Stimulated activated CD8-positive, alpha-beta memory T cell treated with anti-CD3 and anti-CD28 coated beads, Interleukin-12 subunit alpha, Interleukin-12 subunit beta, amount 100 ng/mL, for 4 hours (primary cell): ENCODE data around the gene AATF.
"Not testable (repeated sequence)": the region's sequence is repeated elsewhere in the genome, so short reads cannot be mapped to it uniquely, and the experiment has no call there.

Experiments
- DNase-seq: peaks from one replicate; pipeline ENCODE4 v3.0.0-alpha.2; 2020; ENCODE audit warnings: low read depth

The AATF gene

DNA sequence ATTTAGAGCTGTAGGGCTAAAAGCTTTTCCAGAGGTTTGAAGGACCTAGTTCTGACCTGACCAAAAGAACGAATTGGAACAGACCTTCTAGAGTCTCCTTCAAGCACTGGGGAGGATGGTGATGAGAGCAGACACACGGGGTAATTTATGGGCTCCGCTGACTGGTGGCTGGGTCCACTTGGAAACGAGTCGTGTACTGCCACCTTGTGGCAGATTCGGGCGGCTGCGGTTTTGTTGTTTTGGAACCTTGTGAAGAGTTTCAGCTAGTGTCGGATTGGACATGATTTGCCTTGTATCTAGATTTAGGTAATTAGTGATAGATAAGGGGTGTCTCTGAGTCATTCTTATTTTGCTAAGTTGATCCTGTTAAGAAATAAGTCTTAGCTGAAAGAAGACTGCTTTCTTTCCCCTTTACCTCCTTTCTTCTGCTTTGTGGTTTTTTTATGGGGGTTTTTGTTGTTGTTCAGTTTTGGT lies 98.9 kb downstream of the AATF start:
- DNase-seq: peak; percentile 60

DNA sequence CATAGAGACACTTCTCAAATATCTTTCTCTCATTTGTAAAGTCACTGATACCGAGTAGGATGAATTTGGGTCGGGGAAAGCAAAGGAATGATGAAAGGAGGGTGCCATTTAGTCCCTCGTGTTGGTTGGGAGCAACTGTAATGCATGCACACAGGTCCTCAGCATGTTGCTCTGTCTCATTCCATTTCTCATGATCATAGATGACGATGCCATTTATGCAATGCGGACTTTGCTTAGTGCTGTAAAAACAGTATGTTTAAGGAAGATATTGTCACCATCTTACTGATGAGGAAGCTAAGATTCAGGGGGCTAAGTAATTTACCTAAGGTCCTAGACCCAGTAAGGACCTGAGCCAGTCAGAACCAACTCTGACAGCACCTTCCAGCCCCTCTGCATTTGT lies 100.1 kb downstream of the AATF start:
- no peak for DNase-seq

DNA sequence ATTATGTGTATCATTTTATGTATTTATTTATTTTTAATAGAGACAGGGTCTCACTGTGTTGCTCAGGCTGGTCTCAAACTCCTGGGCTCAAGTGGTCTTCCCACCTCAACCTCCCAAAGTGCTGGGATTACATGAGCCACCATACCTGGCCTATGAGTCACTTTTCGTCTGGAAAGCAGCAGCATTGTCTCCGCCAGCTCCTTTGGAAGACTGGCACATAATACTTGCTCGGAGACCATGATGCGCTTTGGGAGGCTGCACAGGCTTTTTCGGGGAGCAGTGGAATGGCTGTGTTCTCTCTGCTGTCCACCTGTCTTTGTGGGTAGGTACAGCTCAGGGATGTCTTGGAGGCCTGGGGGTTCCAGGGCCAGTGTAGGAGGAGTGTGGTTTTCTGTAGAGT lies 102.2 kb downstream of the AATF start:
- no peak for DNase-seq

DNA sequence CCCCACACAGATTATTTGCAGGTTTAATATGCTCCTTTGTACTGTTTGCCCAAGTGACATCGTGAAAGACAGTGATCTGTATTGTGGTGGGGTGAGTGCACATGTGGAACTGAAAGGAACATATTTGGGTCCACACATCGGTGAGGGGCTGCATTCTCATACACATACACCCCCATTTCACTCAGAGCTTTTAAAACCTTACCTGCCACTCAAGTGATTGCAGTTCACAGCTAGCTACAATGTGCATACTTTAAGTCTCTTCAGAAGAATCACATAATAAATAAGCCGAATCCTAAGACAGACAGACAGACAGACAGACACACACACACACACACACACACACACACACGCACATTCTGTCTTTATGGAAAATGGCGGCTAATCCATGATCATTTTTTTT lies 102.6 kb downstream of the AATF start:
- no peak for DNase-seq

DNA sequence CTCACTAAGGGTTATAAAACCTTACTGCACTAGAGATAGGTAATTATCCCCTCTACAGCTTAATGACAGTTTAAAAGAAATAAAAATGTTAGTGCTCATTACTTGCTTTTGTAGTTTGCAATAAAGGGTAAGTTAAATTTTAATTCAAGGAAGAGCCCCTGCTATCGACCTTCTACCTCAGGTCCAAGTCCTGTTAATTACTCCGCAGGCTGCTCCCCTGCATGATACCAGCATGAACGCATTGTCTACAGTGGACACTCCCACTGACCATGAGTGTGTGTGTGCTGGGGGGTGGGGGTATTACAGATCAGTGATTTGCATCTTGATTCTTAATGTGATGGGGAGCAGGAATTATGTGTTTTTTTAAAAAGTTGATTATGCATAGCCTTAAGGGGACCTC lies 103.1 kb downstream of the AATF start:
- DNase-seq: no peak

DNA sequence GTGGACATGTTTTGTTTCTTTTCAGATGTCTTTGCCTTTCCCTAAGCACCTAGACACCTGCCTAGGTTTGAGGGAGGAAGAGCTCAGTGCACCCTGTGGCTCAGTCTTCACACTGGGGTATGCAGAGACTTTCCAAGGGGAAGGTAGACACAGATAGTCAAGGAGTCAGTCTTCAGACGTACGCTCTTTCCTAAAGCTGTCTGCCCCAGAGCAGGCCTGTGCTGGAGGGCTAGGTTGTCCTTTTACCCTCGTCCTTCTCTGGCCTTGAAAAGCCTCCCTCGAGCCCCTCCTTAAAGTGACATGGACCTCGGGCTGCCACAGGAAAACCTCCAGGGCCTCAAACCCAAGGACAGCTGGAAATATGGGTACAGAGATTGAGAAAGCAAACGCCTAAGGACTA lies 103.7 kb downstream of the AATF start:
- no peak for DNase-seq

DNA sequence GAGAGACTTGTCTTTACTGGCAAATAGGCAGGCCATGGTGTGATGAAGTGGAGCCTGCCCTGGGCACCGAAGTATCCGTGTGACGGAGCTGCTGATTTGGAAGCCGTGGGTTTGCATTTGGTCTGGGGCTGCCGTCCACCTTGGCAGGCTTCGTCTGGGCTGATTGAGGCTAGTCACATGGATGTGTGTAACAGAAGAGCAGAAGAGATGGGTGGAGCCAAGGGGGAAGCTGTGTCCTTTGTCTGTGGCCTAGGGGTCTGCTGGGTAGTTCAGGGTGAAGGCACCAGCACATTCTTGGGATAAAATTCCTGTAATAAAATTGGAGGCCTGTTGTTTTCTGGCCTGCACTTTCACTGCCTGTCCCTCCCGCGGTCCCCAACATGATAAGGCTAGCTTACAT lies 106.1 kb downstream of the AATF start:
- no peak for DNase-seq

DNA sequence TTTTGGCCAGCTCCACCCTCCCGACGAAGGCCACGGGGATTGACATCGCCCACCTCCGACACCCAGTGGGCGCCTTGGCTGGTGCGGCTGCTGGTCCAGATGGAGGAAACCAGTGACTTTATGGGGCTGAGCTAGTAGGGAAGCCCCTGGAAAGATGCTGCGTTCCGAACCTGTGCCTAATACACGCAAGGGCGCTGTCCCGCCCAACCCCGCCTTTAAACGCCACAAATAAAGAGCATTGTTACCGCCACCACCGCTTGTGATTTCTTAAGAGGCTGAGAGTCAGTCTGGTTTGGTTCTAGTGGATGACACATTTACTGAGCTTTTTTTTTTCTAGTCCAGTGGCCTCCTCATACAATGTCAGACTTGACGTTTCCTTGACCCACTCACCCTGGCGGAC lies 107.9 kb downstream of the AATF start:
- no peak for DNase-seq

DNA sequence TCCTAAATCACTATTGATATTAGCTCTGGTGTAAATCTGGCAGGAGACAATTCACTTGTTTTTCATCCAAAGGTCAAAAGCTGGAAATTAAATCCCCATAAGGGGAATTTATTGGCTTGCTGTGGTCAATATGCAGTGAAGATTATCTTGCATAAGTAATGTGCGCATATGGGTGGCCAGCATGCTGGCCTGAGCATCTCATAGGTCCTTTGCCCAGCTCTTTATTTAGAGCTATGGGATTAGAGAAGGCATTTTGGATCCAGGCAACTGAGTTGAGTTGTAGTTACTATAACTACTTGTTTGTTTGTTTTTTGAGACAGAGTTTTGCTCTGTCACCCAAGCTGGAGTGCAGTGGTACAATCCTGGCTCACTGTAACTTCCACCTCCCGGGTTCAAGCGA lies 110.7 kb downstream of the AATF start:
- DNase-seq: no peak

DNA sequence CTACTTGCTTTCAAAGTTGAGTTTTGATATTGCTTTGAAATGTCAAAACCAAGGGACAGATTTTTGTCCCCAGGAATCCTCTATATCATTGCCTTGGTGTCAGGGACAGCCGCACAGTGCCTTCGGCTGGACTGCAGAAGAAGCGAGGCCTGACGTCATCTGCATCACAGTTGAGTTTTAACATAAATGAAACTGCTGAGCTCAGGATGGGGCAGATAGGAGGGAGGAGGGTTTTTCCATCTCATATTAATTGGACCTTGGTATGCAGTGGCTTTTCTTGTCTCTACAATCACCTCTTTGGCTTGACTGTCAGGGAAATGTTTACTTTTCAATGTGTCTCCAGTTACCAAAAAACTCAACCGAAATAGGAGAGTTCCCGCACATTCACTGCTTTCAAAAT lies 111.3 kb downstream of the AATF start:
- DNase-seq: no peak

DNA sequence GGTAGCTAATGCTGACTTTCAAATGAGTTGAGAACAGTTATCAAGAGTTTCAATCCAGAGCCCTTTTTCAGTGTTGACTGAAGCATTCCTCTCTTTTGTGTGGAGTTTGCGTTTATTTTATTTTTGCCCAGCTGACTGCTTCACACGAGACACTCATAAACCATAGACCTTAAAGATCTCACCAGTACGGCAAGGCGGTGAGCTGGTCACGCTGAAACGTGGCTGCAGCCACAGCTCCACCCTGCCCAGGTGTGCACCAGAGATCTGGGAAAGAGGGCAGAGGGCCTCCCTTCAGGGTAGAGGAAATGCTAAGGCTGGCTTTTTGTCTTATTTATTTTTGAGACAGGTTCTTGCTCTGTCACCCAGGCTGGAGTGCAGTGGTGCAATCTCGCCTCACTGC lies 112.2 kb downstream of the AATF start:
- no peak for DNase-seq

DNA sequence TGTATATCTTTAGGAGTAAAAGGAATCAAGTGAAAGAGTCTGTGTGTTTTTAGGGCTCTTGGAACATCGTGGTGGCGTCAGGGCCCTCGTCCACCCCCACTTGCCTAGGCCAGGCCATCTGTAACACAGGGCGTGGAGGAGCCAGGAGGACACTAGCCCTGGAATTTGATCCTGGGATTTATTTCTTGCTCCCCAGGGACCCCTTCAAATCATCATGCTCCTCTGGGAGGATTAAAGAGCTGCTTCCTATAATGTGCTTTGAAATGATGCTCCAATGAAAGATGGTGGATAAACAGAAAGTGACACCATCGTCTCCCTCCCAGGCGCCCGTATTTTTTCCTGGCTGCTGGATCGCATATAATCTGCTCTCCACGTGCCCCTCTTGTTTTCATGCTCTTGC lies 113.3 kb downstream of the AATF start:
- DNase-seq: no peak

DNA sequence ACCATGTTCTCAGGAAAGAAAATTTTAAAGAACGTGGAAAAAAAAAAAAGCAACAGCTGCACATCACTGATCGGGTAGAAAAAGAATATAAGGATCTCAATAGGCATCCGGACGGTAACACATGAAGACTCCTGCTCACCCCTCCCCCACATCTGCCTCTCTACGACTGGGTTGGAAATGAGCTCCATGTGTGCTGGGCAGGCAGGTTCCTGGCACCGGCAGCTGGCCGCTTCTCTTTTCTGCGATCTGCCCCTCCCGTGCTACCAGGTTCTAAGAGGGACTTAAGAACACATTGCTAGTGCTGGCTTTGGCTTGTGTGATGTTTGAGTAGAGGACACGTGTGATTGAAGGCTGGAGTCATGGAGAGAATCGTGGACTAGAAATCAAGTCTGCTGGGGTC lies 115.5 kb downstream of the AATF start:
- no peak for DNase-seq

DNA sequence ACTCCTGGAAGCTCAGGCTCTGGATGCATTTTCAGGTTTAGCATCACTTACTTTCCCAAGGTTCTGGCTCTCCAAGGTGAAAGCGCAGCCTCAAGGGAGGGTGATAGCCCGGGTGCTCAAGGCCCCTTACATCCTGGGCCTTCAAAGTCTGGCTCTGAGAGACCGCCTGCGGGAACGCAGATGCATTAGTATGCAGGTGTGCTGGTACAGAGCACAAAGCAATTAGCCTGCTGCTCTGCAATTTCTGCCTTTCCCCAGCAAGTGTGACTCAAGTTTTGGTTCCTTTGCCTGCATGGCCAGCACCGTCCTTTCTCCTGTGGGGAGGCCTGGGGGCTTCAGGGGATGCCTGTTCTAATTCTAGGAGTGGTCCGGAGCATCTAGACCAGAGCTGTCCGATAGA lies 116.2 kb downstream of the AATF start:
- DNase-seq: no peak

DNA sequence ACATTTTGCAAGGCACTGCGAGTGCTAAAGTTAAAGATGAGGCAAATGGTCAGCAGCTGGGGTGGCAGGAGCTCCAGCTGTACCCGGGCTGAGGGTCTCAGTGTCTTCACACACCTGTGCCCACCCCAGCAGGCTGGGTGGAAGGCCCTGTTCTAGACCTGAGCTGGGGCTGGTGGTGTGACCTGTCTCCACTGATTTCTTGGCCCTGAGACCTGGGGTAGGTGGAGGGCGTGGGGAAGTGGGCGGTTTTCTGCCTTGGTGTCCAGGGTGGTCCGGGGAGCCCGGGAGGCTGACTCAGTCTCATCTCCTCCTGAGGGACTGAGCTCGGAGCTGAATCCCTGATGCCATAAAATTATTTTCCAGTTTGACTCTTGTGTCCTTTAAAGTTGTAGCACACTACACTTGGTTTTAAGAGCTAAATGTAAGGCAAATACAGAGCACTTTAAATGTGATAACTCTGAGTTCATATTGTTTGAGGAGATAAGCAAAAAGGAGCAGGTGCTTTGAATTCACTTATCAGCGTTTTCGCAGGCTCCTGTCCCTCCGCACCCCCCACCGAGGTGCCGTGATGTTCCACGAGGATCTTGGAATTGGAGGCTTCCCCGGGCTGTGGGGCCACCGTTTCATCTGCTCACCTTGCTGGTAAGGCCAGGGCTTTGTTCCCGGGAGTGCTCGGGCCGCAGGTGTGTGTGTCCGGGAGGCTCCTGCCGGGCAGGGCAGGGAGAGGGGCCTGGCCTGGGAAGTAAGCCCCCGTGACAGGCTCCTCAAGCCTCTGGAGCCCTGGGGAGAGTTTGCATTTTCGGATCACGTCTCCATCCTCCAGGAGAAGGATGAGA lies 117.0 kb downstream of the AATF start:
- DNase-seq: no peak

DNA sequence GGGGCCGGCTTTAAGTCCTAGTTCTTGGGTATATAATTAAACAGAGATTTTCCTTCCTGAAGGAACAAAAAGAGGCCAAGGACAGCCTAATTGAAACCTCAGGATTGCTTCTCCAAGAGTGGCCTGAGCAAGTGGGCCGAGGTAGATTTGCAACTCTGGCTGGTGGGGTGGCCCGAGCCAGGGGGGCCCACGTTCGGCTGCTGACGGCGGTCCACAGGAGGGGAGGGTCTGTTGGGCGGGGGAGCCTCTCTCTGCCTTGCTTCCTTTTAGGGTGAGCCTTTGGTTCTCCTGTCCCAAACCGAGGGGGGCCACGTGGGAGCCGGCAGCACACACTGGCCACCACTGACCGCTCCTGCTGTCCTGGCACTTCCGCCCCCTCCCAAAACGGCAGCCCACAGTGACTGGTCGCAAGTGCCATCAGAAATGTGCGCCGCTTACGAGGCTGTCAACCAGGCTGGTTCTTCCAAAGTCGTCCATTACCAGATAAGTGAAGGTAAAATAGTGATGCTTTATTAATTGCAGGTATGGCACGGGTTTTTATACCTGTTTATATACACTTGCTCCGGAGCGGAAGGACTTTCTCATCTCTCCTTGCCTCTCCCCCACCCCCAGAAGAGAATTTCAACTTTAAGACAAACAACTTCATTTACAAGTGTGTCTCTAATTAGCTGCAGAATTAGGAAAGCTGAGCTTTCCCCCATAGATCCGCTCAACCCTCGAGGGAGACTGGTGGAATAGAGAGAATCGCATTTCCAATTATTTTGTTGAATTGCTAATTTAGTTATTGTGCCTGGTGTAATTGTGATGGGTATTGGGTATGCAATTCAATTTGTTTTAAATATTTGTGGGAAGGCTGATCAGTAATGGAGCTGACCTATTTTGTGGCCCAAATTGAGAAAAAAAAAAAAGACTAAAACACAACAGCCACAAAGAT lies 117.8 kb downstream of the AATF start:
- no peak for DNase-seq

DNA sequence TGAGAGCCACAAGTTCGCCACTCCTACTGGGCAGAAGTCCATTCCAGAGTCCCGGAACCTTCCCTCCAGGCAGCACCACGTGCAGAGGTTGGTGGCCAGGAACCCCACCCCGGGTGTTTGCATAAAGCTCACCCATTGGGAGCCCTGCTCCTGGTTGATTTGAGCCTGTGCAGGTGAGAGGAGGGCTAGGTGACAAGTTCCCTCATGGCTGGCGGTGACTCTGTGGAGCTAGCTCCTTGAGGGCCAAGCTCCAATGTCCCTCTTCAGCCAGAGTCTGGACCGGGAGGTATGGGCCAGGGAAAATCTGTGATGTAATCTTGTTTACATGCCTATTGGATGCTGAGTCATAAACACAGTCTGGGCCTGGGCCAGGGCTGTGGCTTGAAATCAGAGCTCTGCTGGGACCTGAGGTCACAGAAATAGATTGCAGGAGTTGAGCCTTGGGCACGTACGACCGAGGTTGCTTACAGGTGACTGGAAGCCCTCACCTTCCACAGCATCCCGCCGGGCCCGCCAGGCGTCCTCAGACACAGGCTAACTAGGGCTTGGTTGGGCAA lies 118.9 kb downstream of the AATF start:
- DNase-seq: no peak

DNA sequence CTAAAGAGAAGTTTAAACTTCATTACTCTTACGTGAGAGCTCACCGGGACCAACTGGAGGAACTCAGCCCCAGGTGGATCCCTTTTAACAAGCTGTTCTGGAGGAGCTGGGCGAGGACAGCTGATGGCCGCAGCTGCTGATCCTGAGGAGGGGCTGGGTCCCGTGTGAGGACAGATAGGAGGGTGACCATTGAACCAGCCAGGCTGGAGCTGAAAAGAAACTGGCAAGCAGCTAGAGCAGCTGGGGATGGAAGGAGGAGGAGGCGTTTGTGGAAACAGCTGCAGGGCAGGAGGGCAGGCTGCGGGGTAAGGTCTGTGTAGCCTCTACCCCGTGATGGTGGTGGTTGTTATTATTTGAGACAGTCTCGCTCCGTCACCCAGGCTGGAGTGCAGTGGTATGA lies 119.5 kb downstream of the AATF start:
- DNase-seq: no peak

DNA sequence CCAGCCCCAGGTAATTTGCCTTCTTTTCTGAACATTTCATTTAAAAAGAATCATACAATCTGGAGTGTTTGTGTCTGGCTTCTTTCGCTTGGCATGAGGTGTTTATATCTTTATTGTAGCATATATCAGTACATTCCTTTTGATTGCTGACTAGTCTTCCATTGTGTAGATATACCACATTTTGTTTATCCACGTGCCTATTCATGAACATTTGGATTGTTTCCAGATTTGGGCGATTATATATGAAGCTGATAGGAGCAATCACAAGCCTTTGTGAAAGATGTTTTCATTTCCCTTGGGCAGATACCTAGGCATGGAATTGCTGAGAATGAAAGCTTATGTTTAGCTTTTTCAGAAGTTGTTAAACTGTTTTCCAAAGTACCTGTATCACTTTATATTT lies 120.3 kb downstream of the AATF start:
- DNase-seq: no peak

DNA sequence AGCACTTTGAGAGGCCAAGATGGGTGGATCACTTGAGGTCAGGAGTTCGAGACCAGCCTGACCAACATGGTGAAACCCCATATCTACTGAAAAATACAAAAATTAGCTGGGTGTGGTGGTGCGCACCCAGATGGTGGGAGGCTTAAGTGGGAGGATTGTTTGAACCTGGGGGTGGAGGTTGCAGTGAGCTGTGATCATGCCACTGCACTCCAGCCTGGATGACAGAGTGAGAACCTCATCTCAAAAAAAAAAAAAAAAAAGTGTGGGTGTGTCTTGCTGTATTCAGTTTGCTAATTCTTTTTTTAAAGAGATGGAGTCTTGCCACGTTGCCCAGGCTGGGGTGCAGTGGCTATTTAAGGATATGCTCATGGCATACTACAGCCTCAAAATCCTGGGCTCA lies 124.7 kb downstream of the AATF start:
- not testable (repeated sequence) for DNase-seq

DNA sequence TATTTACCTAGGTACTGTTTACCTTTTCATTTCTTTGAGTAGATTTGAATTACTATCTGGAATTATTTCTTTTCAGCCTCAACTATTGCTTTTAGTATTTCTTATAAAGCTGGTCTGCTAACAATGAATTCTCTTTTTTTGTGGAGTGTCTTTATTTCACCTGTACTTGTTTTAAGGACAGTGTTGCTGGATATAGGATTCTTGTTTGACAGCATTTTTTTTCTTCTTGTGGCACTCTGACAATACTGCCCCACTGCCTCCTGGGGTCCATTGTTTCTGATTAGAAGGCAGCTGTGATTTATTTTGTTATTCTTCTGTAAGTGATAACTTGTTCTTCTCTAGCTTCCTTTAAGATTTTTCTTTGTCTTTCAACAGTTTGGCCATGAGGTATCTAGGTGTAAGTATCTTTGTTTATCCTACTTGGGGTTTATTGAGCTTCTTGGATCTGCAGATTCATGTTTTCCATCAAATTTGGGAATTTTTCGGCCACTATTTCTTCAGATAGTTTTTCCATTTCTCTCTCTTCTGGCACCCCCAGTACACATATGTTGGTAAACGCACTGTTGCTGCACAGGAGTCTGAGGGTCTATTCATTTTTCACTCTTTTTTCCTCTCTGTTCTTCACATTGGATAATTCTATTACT lies 130.4 kb downstream of the AATF start:
- no peak for DNase-seq

DNA sequence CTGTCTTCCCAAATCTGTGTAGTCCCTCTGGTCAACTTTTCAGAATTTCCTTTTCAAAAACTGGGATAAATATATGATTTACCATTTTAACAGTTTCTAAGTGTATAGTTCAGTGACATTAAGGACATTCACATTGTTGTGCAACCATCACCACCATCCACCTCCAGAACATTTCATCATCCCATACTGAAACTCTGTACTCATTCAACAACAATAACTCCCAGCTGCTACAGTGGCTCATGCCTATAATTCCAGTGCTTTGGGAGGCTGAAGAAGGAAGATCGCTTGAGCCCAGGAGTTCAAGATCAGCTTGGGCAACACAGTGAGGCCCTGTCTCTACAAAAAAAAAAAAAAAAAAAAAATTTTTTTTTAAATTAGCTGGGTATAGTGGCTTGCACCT lies 131.0 kb downstream of the AATF start:
- DNase-seq: no peak
